SK-N-SH (cell line): Measurements from ENCODE around the gene STIM1. TPM values are rescaled to one million over a fixed set of nuclear protein-coding genes. Genes with fewer than 3 reads are reported as not detected.

Experiments used
- CTCF ChIA-PET: fragments of 300-600, 350-600 bp; formaldehyde crosslinking; extraction: SDS; loops from one replicate; lab custom pipeline; 2021; lab: Yijun Ruan, JAX
- POLR2A ChIA-PET: fragments of 350-600 bp; sonication (Branson Sonifier 250); formaldehyde crosslinking; extraction: SDS; loops from one replicate; lab custom pipeline; 2020; ENCODE audit warnings: antibody characterized with exemption, inconsistent platforms; lab: Yijun Ruan, JAX
- DNase-seq: peaks from one replicate; pipeline ENCODE4 v3.0.0; 2012
- H2AFZ ChIP-seq: fragments of 200-600 bp; sonication (generic); 2 replicates; pipeline ENCODE4 v1.8.1; 2016; ENCODE audit warnings: antibody characterized with exemption, mild to moderate bottlenecking, low read depth
- H3F3A ChIP-seq: fragments of 200-600 bp; sonication (generic); replicated peaks from 2 replicates; pipeline ENCODE3; 2016; ENCODE audit warnings: antibody characterized with exemption, mild to moderate bottlenecking; ENCODE audit not compliant: insufficient read depth
- H3K27ac ChIP-seq, 2 experiments: fragments of 200-500 bp in 1 of 2; fragments of 200-600 bp in 1 of 2; sonication (Bioruptor generic) in 1 of 2; sonication (generic), shearing (Covaris generic) in 1 of 2; 2 replicates each; pipeline versions ENCODE4 v1.5.1 to v1.6.1; 2014 to 2016; ENCODE audit warnings: low read depth in 2 of 2, inconsistent platforms in 1 of 2, low read length in 1 of 2, mild to moderate bottlenecking in 1 of 2, mixed read lengths in 1 of 2
- H3K27me3 ChIP-seq: fragments of 200-600 bp; sonication (generic), shearing (Covaris generic); 2 replicates; pipeline ENCODE4 v1.6.1; 2016; ENCODE audit warnings: mixed run types; ENCODE audit not compliant: insufficient read depth
- H3K36me3 ChIP-seq, 2 experiments: fragments of 200-500 bp in 1 of 2; fragments of 200-600 bp in 1 of 2; sonication (Bioruptor generic) in 1 of 2; sonication (generic) in 1 of 2; replicated peaks in 1 of 2; 2 replicates each; pipeline versions ENCODE3 to v1.5.1; 2014 to 2016; ENCODE audit warnings: low read length in 1 of 2, mild to moderate bottlenecking in 1 of 2; ENCODE audit not compliant: insufficient read depth in 2 of 2, control insufficient read depth in 1 of 2
- H3K4me1 ChIP-seq, 2 experiments: fragments of 200-500 bp in 1 of 2; fragments of 200-600 bp in 1 of 2; sonication (Bioruptor generic) in 1 of 2; sonication (generic), shearing (Covaris generic) in 1 of 2; 2 replicates each; pipeline versions ENCODE4 v1.5.1 to v1.6.1; 2014 to 2016; ENCODE audit warnings: low read depth in 1 of 2, low read length in 1 of 2, mixed run types in 1 of 2; ENCODE audit not compliant: insufficient read depth in 2 of 2, control insufficient read depth in 1 of 2
- H3K4me2 ChIP-seq: fragments of 200-600 bp; sonication (generic), shearing (Covaris generic); 2 replicates; pipeline ENCODE4 v1.6.1; 2017; ENCODE audit warnings: mixed run types
- H3K4me3 ChIP-seq, 2 experiments: fragments of 200-500 bp in 1 of 2; fragments of 200-600 bp in 1 of 2; sonication (Bioruptor generic) in 1 of 2; sonication (generic), shearing (Covaris generic) in 1 of 2; 2 replicates each; pipeline versions ENCODE4 v1.5.1 to v1.8.1; 2014 to 2016; ENCODE audit warnings: low read depth in 2 of 2, inconsistent platforms in 1 of 2, low read length in 1 of 2, mild to moderate bottlenecking in 1 of 2, mixed read lengths in 1 of 2, moderate library complexity in 1 of 2
- H3K79me2 ChIP-seq: fragments of 200-600 bp; sonication (generic); 2 replicates; pipeline ENCODE4 v1.8.1; 2017; ENCODE audit warnings: mild to moderate bottlenecking; ENCODE audit not compliant: insufficient read depth
- H3K9ac ChIP-seq: fragments of 200-600 bp; sonication (generic); 2 replicates; pipeline ENCODE4 v1.6.1; 2017; ENCODE audit warnings: mixed run types
- H3K9me2 ChIP-seq: fragments of 200-600 bp; sonication (generic); 2 replicates; pipeline ENCODE4 v1.6.1; 2017; ENCODE audit warnings: mixed run types
- H3K9me3 ChIP-seq: fragments of 200-600 bp; sonication (generic); 2 replicates; pipeline ENCODE4 v1.6.1; 2017; ENCODE audit warnings: mixed run types, mild to moderate bottlenecking, moderate library complexity
- H4K20me1 ChIP-seq: fragments of 200-600 bp; sonication (generic); 2 replicates; pipeline ENCODE4 v1.6.1; 2017; ENCODE audit warnings: mild to moderate bottlenecking, mixed run types; ENCODE audit not compliant: insufficient read depth
- ELF1 ChIP-seq: IDR thresholded peaks from 2 replicates; pipeline ENCODE4 v1.4.0; 2012
- EP300 ChIP-seq, 2 experiments: IDR thresholded peaks; 2 replicates each; pipeline versions ENCODE4 v1.4.0 to v1.6.1; 2012; ENCODE audit warnings: borderline replicate concordance in 1 of 2, low read depth in 1 of 2, low read length in 1 of 2
- EZH2phosphoT487 ChIP-seq: fragments of 200-600 bp; sonication (generic); IDR thresholded peaks from 2 replicates; pipeline ENCODE4 v1.6.1; 2017; ENCODE audit warnings: low read depth, mixed run types, mild to moderate bottlenecking, antibody characterized with exemption, moderate library complexity, borderline replicate concordance
- FOSL2 ChIP-seq: IDR thresholded peaks from 2 replicates; pipeline ENCODE4 v1.4.0; 2012; ENCODE audit warnings: low read depth, mild to moderate bottlenecking, moderate library complexity, borderline replicate concordance
- FOXJ3 ChIP-seq: sonication (generic); formaldehyde crosslinking; IDR thresholded peaks from 2 replicates; pipeline ENCODE4 v1.5.1; 2020; ENCODE audit warnings: mild to moderate bottlenecking, missing genetic modification reagents
- GABPA ChIP-seq: IDR thresholded peaks from 2 replicates; pipeline ENCODE4 v1.4.0; 2012; ENCODE audit warnings: low read depth, mild to moderate bottlenecking
- GATA2 ChIP-seq: sonication (generic); formaldehyde crosslinking; IDR thresholded peaks from 2 replicates; pipeline ENCODE4 v1.5.0; 2020; ENCODE audit warnings: mild to moderate bottlenecking, missing genetic modification reagents
- IRF3 ChIP-seq: fragments of 150-350 bp; IDR thresholded peaks from 2 replicates; pipeline ENCODE4 v1.6.1; 2016; ENCODE audit warnings: mild to moderate bottlenecking, low read depth, low read length
- JUND ChIP-seq: IDR thresholded peaks from 2 replicates; pipeline ENCODE4 v1.4.0; 2012
- MAX ChIP-seq: IDR thresholded peaks from 2 replicates; pipeline ENCODE4 v1.4.0; 2012; ENCODE audit warnings: low read depth
- MEF2A ChIP-seq: IDR thresholded peaks from 2 replicates; pipeline ENCODE4 v1.4.0; 2012; ENCODE audit warnings: low read depth, borderline replicate concordance
- MXI1 ChIP-seq: IDR thresholded peaks from 2 replicates; pipeline ENCODE4 v1.6.1; 2012; ENCODE audit warnings: mild to moderate bottlenecking, low read depth, low read length, improper control_type of control experiment
- NFIC ChIP-seq: IDR thresholded peaks from 2 replicates; pipeline ENCODE4 v1.4.0; 2012; ENCODE audit warnings: borderline replicate concordance
- NRF1 ChIP-seq: IDR thresholded peaks from 2 replicates; pipeline ENCODE4 v1.6.1; 2012; ENCODE audit warnings: low read depth, mild to moderate bottlenecking, low read length
- PBX3 ChIP-seq: IDR thresholded peaks from 2 replicates; pipeline ENCODE4; 2012
- POLR2AphosphoS5 ChIP-seq: IDR thresholded peaks from 2 replicates; pipeline ENCODE4 v1.6.1; 2012; ENCODE audit warnings: low read depth, low read length
- RCOR1 ChIP-seq: fragments of 150-350 bp; IDR thresholded peaks from 2 replicates; pipeline ENCODE4 v1.6.1; 2017; ENCODE audit warnings: antibody characterized with exemption, low read length
- RFX5 ChIP-seq: IDR thresholded peaks from 2 replicates; pipeline ENCODE4 v1.6.1; 2012; ENCODE audit warnings: mild to moderate bottlenecking, improper control_type of control experiment, low read length
- SMC3 ChIP-seq: IDR thresholded peaks from 2 replicates; pipeline ENCODE4 v1.6.1; 2012; ENCODE audit warnings: low read depth, low read length, improper control_type of control experiment
- TAF1 ChIP-seq: IDR thresholded peaks from 2 replicates; pipeline ENCODE4 v1.6.1; 2012; ENCODE audit warnings: low read depth, mild to moderate bottlenecking, low read length, moderate library complexity, borderline replicate concordance
- TCF12 ChIP-seq: IDR thresholded peaks from 2 replicates; pipeline ENCODE4 v1.4.0; 2012
- USF1 ChIP-seq: IDR thresholded peaks from 2 replicates; pipeline ENCODE4 v1.4.0; 2012; ENCODE audit warnings: low read depth, borderline replicate concordance
- USF2 ChIP-seq: fragments of 150-350 bp; IDR thresholded peaks from 2 replicates; pipeline ENCODE4 v1.6.1; 2017; ENCODE audit warnings: antibody characterized with exemption, low read length, low read depth, borderline replicate concordance
- ZBTB33 ChIP-seq: IDR thresholded peaks from 2 replicates; pipeline ENCODE4 v1.4.0; 2012; ENCODE audit warnings: low read depth, borderline replicate concordance
- WGBS: methylation state at CpG from one replicate; pipeline ENCODE4 v1.1.6; 2017; ENCODE audit warnings: low lambda C conversion rate; 5-methylcytosine and 5-hydroxymethylcytosine counted together
- polyA plus RNA-seq, 3 experiments: library from polyadenylated mRNA; depleted of rRNA; stranded (reverse); fragments of >200 nt; gene quantifications; 2 replicates each; pipeline ENCODE4 v1.2.3, GENCODE V29; 2012

The STIM1 gene
- polyA plus RNA-seq, 1 of the 3 experiments (the other 2 are of a cell fraction) = 29.5 TPM

- CTCF ChIA-PET = no interaction called here
- Histone ChIP-seq H3K4me2 (peak overlapping the region; percentile 11; the same call in 1 of the 2 replicates), H3K4me1 (peaks cover 8 to 9% of the 10 kb centered on the region in 2 experiments; a peak in 3 of 4 replicates), H3K9me3 (no peaks in the 10 kb centered on the region), H3K27me3 (no peaks in the 10 kb centered on the region), H3K9me2 (no peaks in the 10 kb centered on the region), H3K9ac (no peak overlapping the region), H3K27ac (peak overlapping the region; percentile 30 to 67; a peak in 3 of 4 replicates), H2AFZ (no peak overlapping the region), H3F3A (no peaks in the 10 kb centered on the region), H3K36me3 (no peaks in the 10 kb centered on the region), H4K20me1 (no peaks in the 10 kb centered on the region), H3K79me2 (no peaks in the 10 kb centered on the region), H3K4me3 (no peak overlapping the region)
- WGBS = 81% methylated on average over 2 of the region's 2 CpGs
- POLR2A ChIA-PET = no interaction called here
- no peak for DNase-seq
- TF ChIP-seq USF2 = no peak
- no peak for TF ChIP-seq USF1
- TF ChIP-seq TAF1 = no peak
- TF ChIP-seq NFIC = no peak
- peak; percentile 32; the same call in 1 of the 2 replicates for TF ChIP-seq FOSL2
- TF ChIP-seq POLR2AphosphoS5 = no peak
- TF ChIP-seq MAX = no peak
- TF ChIP-seq TCF12 = no peak
- no peak for TF ChIP-seq FOXJ3 (CRISPR knock-in tag)
- TF ChIP-seq JUND = peak; percentile 41
- TF ChIP-seq GABPA = no peak
- TF ChIP-seq ZBTB33 = no peak
- no peak for TF ChIP-seq SMC3
- no peak for TF ChIP-seq EZH2phosphoT487
- no peak for TF ChIP-seq EP300 (IDR thresholded peaks at IDR 0.05; ENCODE audit: borderline replicate concordance in 1 of 2, low read depth in 1 of 2, low read length in 1 of 2)
- no peak for TF ChIP-seq IRF3
- no peak for TF ChIP-seq RFX5
- TF ChIP-seq MXI1 = no peak
- no peak for TF ChIP-seq MEF2A
- 0 out of 2 replicates have a peak, but pooled peaks have one; percentile 15 for TF ChIP-seq PBX3
- no peak for TF ChIP-seq GATA2
- no peak for TF ChIP-seq ELF1
- TF ChIP-seq RCOR1 = no peak
- no peak for TF ChIP-seq NRF1
Measured at GRCh38 chr11:3939651-3940190, 84.3 kb downstream of the STIM1 start.
